ENCODE measurements around the gene THSD7B.

THSD7B gene

DNA sequence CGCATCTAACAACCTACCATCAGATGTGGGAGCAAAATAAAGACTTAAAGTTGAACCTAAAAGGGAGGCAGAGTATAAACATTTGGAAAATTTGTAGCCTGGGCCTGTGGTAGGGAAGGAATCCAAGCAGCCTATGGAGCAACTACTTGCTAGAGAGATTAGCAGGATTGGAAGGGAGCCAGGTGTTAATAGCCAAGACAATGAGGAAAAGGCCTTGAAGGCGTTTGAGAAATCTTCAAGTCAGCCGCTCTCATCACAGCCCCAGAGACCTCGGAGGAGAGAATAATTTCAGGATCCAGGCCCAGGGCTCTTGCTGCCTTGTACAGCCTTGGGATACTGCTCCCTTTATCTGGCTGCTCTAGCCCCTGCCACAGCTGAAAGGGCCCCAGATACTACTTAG lies 219.7 kb downstream of the THSD7B start:
- DNase-seq (ENCODE audit: extremely low spot score), result no peak
- ChIA-PET POLR2A (no interaction called here), CTCF (no interaction called here)
- TF ChIP-seq CTCF (IDR thresholded peaks at IDR 0.05; ENCODE audit: control extremely low read depth, extremely low read depth, low read depth, missing control alignments), result no peak

- ChIA-PET POLR2A (no interaction called here), CTCF (no interaction called here)
- no peak for TF ChIP-seq CTCF (IDR thresholded peaks at IDR 0.05; ENCODE audit: control extremely low read depth, extremely low read depth, low read depth, missing control alignments)
- no peak for DNase-seq (ENCODE audit: extremely low spot score)
Measured at GRCh38 chr2:136986605-136987221, 221.4 kb downstream of the THSD7B start.

DNA sequence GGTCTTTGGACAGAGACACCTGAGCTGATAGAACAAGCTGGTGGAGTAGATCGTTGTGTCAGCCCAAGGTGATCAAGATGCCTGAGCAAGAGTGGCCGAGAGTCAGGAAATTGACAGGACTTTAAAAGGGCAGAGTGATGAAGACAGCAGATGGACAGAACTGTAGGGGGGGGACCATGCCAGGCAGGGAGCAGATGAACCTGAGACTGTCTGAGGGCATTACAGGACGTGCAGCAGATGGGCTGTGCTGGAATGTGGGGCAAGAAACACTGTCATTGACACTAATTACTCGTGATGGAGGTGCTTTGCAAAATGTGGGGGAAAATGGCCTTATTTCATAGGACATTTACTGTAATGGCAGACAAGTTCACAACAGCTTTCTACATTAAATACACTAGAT lies 225.0 kb downstream of the THSD7B start:
- POLR2A ChIA-PET, result no interaction called here
- CTCF ChIA-PET, result no interaction called here
- no peak for DNase-seq (ENCODE audit: extremely low spot score)
- no peak for TF ChIP-seq CTCF (IDR thresholded peaks at IDR 0.05; ENCODE audit: control extremely low read depth, extremely low read depth, low read depth, missing control alignments)

DNA sequence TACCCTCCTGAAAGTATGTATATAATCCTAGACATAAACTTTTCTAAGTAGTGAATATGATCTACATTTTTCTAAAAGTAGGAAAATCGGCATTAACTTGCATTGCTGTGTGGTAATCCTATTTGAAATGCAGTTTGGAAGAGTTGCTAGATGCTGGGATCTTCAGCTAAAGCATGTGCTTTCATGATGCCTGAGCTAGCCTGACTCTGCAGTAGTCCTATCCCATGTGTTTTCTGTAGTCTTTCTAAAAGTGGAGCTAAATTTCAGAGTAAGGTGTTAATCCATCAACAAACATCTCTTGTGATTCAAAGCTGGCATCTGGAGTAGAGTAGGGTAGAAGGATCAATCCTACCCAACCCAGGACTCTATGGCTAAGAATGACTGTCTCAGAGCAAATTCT lies 229.4 kb downstream of the THSD7B start:
- DNase-seq (ENCODE audit: extremely low spot score), result no peak
- TF ChIP-seq CTCF (IDR thresholded peaks at IDR 0.05; ENCODE audit: control extremely low read depth, extremely low read depth, low read depth, missing control alignments), result no peak
- ChIA-PET CTCF (interaction anchor here (1.3 kb wide), 1 partner anchor 11 kb away, joined by 3 read pairs; no protein-coding TSS in a partner anchor), POLR2A (no interaction called here)

DNA sequence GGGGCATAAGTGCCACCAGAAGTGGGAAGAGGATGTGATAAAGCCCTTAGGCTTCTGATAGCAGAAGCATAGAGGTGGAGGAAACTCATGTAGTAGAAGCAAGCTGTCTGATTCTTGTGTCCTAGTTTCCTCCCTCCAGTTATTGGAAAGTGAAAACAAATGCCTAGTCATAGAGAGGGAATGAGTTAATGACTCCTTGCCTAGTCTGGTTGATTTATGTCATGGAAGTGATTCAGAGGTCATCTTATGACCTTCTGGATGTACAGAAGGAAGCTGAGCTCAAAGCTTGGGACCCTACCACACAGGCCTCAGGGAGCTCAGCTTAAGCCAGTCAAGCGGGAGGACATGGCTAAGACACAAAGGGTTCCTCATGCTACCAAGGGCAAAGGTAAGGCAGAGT lies 232.2 kb downstream of the THSD7B start:
- TF ChIP-seq CTCF (IDR thresholded peaks at IDR 0.05; ENCODE audit: control extremely low read depth, extremely low read depth, low read depth, missing control alignments), result no peak
- POLR2A ChIA-PET, result no interaction called here
- CTCF ChIA-PET, result interaction anchor here (1.3 kb wide), 1 partner anchor 9 kb away, joined by 3 read pairs; no protein-coding TSS in a partner anchor
- DNase-seq (ENCODE audit: extremely low spot score), result no peak

GRCh38 chr2:137000811-137001210 lies 235.5 kb downstream of the THSD7B start:
- TF ChIP-seq CTCF (IDR thresholded peaks at IDR 0.05; ENCODE audit: control extremely low read depth, extremely low read depth, low read depth, missing control alignments), result no peak
- ChIA-PET POLR2A (no interaction called here), CTCF (interaction anchor here (1.4 kb wide), 1 partner anchor 54 kb away, joined by 4 read pairs; no protein-coding TSS in a partner anchor)
- no peak for DNase-seq (ENCODE audit: extremely low spot score)

Measured in GM10248 (cell line).